M059J (cell line): Measurements from ENCODE around the gene RABGAP1. TPM values are rescaled to one million over a fixed set of nuclear protein-coding genes. Genes with fewer than 3 reads are reported as not detected.

Source experiments
- DNase-seq: peaks from one replicate; pipeline ENCODE4 v3.0.0-alpha.2; 2012; ENCODE audit warnings: low read depth
- total RNA-seq: library from RNA; depleted of rRNA; stranded (reverse); fragments of >200 nt; shearing (Covaris generic); gene quantifications from 2 replicates; pipeline ENCODE4 v1.2.3, GENCODE V29; 2014

Gene RABGAP1
- total RNA-seq, 1 experiment from 2014 or later: 32.4 TPM

DNA sequence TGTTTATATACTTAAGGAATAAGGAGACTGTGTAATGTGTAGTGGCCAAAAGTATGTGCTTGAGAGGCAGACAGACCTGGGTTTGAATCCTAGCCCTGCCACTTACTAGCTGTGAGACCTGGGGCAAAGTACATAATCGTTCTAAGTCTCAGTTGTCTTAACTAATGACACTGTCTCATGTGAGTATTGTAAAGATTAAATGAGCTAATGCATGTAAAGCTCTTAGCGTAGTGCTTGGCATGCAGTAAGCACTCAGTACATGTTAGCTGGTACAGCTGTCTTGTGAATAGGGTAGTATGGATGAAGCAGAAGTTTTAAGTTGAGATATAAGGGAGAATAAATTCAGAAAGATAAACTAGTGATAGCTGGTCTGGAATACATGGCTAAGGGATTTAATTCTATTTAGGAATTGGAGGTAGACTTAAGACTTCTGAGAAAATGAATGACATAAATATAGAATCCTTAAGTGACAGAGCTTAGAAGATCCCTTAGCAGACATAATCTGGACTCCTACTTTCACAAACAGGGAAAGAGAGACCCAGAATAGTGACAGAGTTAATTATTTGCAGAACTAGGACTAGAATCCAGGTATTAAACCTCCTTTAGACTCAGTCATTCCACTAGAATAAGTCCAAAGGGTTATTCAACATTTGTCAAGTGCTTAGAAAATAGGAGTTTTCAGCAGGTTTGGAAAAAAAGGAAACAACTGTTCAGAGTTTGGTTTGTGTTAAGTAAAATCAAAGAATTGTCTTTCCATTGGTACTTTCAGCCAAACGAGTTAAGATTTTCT, 105.8 kb downstream of the RABGAP1 start:
- DNase-seq: no peak

GRCh38 chr9:123048748-123049147, 107.9 kb downstream of the RABGAP1 start:
- peak; percentile 32 for DNase-seq

DNA sequence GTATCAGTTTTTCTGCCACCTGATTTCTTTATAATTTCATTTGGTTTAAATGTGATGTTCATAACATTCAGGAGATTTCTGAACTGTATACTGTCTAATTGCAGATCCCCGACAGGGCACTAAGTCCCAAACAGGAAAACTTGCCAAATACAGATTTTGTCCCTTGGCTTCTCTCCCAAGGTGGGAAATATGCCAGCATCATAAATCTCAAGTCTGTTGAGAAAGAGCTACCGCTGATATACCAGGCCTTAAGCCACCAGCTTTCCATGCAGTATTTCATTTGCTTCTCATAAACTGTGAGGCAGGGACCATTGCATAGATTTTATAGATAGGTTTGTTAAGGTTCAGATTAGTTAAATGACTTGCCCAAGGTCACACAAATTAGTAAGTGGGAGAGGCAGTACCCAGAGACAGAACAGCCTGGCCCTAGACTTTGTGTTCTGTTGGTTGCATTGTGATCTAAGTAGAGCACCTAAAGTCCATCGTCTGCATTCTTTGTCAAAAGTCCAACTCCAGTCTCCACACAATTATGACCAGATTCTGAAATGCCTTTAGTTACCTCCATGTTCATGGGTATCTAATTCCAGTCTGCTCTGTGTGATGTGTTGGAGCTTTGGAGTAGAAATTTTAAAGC, 108.9 kb downstream of the RABGAP1 start:
- peak; percentile 76 for DNase-seq

DNA sequence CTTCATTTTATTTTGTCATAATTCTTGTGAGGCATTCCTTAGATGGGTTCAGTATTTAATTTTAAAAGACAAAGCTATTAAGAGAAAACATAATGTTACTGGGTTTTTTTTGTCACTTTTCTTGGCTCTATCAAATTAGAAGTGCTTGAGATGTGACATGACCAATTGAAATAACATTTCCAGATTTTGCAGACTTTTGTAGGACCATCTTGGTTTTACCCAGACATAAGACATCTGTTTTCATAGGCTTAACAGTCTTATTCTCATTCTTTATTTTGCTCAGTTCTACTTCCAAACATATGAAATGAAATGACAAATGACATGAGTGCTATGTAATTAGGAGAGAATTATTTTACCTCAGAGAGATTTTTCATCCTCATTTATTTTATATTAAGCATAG, 112.2 kb downstream of the RABGAP1 start:
- DNase-seq: no peak

DNA sequence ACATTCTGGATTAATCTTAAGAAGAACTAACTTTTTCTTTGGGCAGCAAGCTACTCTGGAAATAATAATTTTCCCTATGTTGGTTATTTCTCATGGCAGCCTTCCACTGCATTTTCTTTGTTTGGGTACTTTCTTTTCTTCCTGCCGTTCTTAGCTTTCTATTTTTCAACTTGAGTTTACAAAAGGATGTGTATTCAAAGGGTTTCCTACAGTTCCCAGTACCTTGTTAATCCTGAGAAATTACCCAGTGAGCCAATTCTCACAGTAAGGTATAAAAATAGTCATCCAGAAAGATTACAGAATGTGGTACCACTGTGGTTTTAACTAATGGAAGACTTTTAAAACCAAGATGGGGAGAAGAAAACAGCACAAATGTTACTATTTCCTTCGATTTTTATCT, 112.9 kb downstream of the RABGAP1 start:
- no peak for DNase-seq

DNA sequence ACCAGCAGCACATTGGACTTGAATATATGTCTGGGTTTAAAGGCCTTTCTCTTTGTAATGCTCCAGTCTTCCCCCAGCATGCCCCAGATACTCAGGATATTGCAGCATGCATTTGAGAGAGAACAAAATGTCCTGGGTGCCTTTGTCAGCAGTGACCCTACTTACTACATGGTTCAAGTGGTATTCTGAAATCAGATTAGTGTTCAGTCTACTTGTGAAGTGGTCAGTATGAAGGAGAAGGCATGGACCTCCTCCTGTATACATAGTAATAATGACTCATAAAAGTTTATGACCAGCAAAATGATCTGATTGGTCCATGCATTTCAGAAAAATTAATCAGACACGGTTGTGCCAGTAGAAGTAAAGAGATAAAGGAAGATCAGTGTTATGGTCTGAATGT, 118.0 kb downstream of the RABGAP1 start:
- DNase-seq: peak; percentile 40

DNA sequence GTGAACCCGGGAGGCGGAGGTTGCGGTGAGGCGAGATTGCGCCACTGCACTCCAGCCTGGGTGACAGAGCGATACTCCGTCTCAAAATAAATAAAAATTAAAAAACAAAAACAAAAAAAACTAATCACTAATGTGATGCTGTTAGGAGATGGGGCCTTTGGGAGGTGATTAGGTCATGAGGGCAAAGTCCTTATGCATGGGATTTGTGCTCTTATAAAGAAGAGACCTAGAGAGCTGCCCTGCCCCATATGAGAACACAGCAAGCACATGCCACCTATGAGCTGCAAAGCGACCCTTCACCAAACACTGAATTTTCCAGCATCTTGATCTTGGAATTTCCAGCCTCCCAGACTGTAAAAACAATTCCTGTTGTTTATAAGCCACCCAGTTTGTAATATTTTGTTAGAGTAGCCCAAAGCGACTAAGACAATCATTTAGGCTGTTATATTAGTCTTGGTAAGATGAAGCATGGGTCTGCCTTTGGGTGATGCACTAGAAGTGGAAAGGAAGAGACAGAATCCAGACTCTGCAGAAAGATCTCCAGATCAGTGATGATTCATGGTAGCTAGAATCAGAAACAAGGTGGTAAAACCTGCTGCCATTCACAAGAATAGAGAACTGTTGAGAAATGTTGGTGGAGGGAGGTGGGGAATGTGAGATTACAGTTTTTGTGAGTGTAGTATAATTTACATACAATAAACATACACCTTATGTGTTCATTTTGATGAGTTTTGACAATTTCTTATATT, 118.8 kb downstream of the RABGAP1 start:
- DNase-seq: no peak

DNA sequence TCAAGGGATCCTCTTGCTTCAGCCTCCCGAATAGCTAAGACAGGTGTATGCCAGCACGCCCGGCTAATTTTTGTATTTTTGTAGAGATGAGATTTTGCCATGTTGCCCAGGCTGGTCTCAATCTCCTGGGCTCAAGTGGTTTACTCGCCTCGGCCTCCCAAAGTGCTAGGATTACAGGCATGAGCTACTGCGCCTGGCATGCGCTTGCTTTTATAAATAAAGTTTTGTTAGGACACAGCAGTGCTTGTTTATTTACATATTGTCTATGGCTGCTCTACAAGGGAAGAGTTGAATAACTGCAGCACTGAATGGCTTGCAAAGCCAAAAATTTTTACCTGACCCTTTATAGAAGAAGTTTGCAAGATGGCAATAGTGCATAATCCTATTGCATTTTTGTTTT, 120.4 kb downstream of the RABGAP1 start:
- DNase-seq: no peak

- DNase-seq: no peak
Observed at GRCh38 chr9:123062351-123063176, 121.7 kb downstream of the RABGAP1 start.

- peak; percentile 76 for DNase-seq
Observed at GRCh38 chr9:123063177-123063598, 122.4 kb downstream of the RABGAP1 start.

DNA sequence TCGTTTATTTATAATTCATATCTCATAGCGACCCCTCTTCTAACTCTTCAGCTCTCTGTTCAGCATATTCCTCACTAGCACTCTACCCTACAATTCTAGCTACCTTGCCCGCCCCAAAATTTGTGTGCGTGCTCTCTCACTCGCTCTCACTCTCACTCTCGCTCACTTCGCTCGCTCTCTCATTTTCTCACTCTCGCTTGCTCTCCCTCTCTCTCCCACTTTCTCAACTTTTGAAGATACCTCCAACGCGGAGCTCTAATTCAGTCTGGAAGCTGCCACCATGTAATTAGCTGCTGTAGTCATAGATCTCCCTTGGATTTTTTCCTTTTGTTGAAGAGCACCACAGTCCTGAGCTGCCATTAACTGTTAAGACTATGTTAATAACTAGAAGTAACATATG, 123.1 kb downstream of the RABGAP1 start:
- no peak for DNase-seq

DNA sequence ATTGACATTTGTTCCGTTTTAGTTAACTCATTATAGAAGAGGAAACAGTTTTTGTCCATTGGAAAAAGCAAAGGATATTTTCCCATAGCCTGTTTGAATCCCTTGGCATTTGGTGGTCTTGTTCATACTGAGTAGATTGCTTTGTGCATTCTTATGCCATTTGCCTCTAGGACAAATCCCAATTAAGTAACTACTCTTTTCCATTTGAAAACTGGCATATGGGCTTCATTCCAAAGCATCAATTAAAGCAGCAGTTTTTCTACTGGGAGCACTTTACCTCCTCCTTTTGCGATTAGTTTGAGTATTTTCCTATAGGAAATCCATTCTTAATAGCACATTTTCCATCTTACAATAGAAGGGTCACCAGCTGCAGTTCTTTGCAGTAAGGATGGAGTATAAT, 123.9 kb downstream of the RABGAP1 start:
- DNase-seq: no peak

DNA sequence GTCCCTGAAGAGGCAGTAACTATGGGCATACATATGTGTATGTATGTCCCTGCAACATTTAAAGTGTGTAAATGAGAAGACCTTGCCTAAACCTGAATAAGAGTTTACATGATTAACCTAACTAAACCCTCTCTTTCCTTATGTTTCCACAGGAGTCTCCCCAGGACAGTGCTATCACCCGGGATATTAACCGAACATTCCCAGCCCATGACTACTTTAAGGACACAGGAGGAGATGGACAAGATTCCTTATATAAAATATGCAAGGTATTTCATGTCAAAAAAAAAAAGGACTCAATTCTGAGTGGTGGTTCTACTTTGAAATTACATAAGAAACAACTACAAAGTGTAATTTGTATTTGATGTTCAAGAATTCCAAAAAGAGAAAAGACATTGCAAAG, 124.4 kb downstream of the RABGAP1 start:
- no peak for DNase-seq

DNA sequence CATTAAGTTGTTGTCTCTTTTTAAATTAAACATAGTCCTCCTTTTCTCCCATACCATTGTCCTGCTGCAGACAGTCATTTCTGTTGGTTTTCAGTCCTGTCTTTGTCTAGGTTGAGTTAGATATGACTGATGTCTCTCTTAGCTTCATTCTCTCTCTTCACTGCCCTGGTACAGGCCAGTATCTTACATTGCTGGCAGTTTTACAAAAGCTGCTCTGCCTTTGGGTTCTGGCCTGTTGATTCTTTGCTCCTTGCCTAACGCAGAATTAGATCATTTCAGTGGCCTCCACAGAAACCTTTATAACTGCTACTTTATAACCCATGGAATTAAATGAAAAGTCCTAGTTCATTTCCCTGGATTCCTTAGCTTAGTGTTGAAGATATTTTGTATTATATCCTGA, 126.3 kb downstream of the RABGAP1 start:
- DNase-seq: no peak

- peak; percentile 74 for DNase-seq
Observed at GRCh38 chr9:123069010-123069481, 128.2 kb downstream of the RABGAP1 start.

GRCh38 chr9:123070198-123070597, 129.4 kb downstream of the RABGAP1 start:
- no peak for DNase-seq

DNA sequence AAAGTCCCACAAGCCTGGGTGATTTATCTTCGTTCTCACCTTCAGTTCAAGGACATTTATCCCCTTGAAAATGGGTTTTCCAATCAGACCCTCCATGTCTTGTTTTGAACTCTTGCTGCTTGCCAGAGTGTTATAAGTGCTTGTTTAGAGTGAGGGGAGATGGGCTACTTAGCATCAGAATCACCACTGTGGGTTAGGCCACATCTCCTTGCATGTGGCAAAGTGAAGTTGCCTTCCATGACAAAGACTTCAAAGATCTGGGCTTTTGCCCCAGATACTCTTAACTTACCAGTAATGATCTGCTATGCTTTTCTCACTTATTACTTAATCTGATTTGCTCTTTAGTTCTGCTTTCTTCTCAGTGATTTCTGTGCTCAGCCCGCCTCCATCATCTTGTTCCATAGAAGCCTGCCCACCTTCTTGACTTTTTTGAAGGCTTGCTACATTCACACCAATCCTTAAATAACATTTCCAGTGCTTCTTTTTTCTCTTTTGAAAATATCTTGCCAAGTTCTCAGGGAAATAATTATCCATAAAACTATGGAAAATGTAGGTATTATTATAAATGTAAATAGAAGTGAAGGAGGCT, 131.7 kb downstream of the RABGAP1 start:
- no peak for DNase-seq

DNA sequence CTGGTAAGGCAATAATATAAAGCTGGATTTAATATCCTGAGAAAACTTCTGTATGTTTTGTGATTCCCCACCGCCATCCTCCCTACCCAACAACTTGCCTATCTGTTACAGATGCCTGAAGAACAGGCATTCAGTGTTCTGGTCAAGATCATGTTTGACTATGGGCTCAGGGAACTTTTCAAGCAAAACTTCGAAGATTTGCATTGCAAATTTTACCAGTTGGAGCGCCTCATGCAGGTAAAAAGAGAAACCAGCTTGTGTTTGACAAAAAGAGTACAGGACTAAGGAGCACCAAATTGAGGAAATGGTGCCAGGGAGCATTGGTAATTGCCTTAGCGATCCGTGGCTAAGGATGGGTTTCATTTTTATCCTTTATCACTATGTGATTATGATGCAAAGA, 132.6 kb downstream of the RABGAP1 start:
- DNase-seq: no peak

- DNase-seq: peak; percentile 77
Observed at GRCh38 chr9:123073991-123074422, 133.2 kb downstream of the RABGAP1 start.

DNA sequence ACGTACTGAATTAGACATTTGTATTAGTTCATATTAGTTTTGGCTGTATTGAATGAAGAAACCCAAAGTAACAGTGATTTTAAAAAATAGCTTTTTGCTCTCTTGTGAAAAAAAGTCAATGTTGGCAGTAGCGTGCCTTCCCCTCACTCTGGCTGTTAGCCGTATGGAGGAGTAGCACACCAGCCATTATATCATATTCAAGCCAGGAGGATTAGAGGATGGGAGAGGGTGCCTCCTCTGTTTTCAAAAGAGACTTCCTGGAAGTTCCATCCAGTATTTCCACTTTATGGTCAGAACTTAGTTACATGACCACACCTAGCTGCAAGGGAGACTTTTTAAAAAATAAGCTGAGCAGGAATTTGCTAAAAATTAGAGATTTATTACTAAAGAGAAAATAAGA, 133.8 kb downstream of the RABGAP1 start:
- DNase-seq: no peak

GRCh38 chr9:123080444-123080843, 139.6 kb downstream of the RABGAP1 start:
- DNase-seq: no peak
